OCI-LY3 (cell line): ENCODE results near the gene BRD1.

ENCODE experiments used
- H2AFZ ChIP-seq: fragments of 200-600, 300-600 bp; shearing (Covaris generic); 2 replicates; pipeline ENCODE4 v1.6.0; 2014; ENCODE audit warnings: antibody characterized with exemption, low read depth, low read length
- H3K27ac ChIP-seq: fragments of 200-600, 300-600 bp; sonication (generic); 2 replicates; pipeline ENCODE4 v1.5.1; 2014; ENCODE audit warnings: mild to moderate bottlenecking, low read length, moderate library complexity, mixed read lengths
- H3K27me3 ChIP-seq: fragments of 200-600, 300-600 bp; sonication (generic); 2 replicates; pipeline ENCODE4 v1.6.1; 2014; ENCODE audit warnings: low read depth, low read length, mixed read lengths
- H3K36me3 ChIP-seq: fragments of 200-600, 300-600 bp; sonication (generic); replicated peaks from 2 replicates; pipeline ENCODE3; 2014; ENCODE audit warnings: low read depth, low read length, mixed read lengths
- H3K4me1 ChIP-seq: fragments of 300-600, 200-600 bp; sonication (generic); 2 replicates; pipeline ENCODE4 v1.6.1; 2014; ENCODE audit warnings: low read length, mixed read lengths
- H3K4me2 ChIP-seq: fragments of 200-600, 300-600 bp; sonication (generic); 2 replicates; pipeline ENCODE4 v1.6.1; 2014; ENCODE audit warnings: low read length, mixed read lengths
- H3K4me3 ChIP-seq: fragments of 300-600, 200-600 bp; sonication (generic); 2 replicates; pipeline ENCODE4 v1.5.1; 2014; ENCODE audit warnings: antibody characterized with exemption, mild to moderate bottlenecking, low read length, moderate library complexity
- H3K79me2 ChIP-seq: fragments of 300-600, 200-600 bp; shearing (Covaris generic); 2 replicates; pipeline ENCODE4 v1.6.1; 2014; ENCODE audit warnings: mild to moderate bottlenecking, low read length, mixed read lengths
- H3K9ac ChIP-seq: fragments of 300-600, 200-600 bp; shearing (Covaris generic); 2 replicates; pipeline ENCODE4 v1.6.0; 2014; ENCODE audit warnings: mild to moderate bottlenecking, low read length, moderate library complexity
- H3K9me3 ChIP-seq: fragments of 200-600, 300-600 bp; shearing (Covaris generic); 2 replicates; pipeline ENCODE4 v1.6.1; 2014; ENCODE audit warnings: low read length, mixed read lengths; ENCODE audit not compliant: insufficient read depth
- H4K20me1 ChIP-seq: fragments of 200-600, 300-600 bp; sonication (generic); 2 replicates; pipeline ENCODE4 v1.6.1; 2016; ENCODE audit warnings: low read length, mixed read lengths; ENCODE audit not compliant: insufficient read depth
- CTCF ChIP-seq: fragments of 200-600, 300-600 bp; sonication (generic); IDR thresholded peaks from 2 replicates; pipeline ENCODE4 v1.5.1; 2014; ENCODE audit warnings: antibody characterized with exemption, low read length, low read depth
- EZH2phosphoT487 ChIP-seq: fragments of 200-600 bp; shearing (Covaris generic); IDR thresholded peaks from 2 replicates; pipeline ENCODE4 v1.6.1; 2018; ENCODE audit warnings: antibody characterized with exemption, mixed run types, low read depth

The BRD1 gene

GRCh38 chr22:49746065-49746464 lies 81.6 kb downstream of the BRD1 start:
- H3K79me2 ChIP-seq, result no peaks in the 10 kb centered on the region

GRCh38 chr22:49740242-49740641 lies 87.4 kb downstream of the BRD1 start:
- peaks cover 7% of the 10 kb centered on the region; the same call in 1 of the 2 replicates for H3K27me3 ChIP-seq
- H3K9ac ChIP-seq, result no peak overlapping the region
- TF ChIP-seq EZH2phosphoT487 (no peak), CTCF (no peak)
- H3K36me3 ChIP-seq, result no peaks in the 10 kb centered on the region
- H3K4me2 ChIP-seq, result no peak overlapping the region
- H3K27ac ChIP-seq, result no peak overlapping the region
- H3K79me2 ChIP-seq, result no peaks in the 10 kb centered on the region
- H3K4me1 ChIP-seq, result no peaks in the 10 kb centered on the region
- no peak overlapping the region for H2AFZ ChIP-seq
- H4K20me1 ChIP-seq, result no peaks in the 10 kb centered on the region
- no peak overlapping the region for H3K4me3 ChIP-seq
- H3K9me3 ChIP-seq, result 0 out of 2 replicates have a peak, but pooled peaks cover 3% of the 10 kb centered on the region

More at GRCh38 chr22:49746065-49746464, 81.6 kb downstream of the BRD1 start:
- H3K9me3 ChIP-seq, result 0 out of 2 replicates have a peak, but pooled peaks cover 3% of the 10 kb centered on the region
- no peak overlapping the region for H3K4me2 ChIP-seq
- H3K9ac ChIP-seq, result no peak overlapping the region
- peaks cover 2% of the 10 kb centered on the region; the same call in 1 of the 2 replicates for H3K27me3 ChIP-seq
- no peaks in the 10 kb centered on the region for H3K36me3 ChIP-seq
- no peaks in the 10 kb centered on the region for H4K20me1 ChIP-seq
- no peak overlapping the region for H3K4me3 ChIP-seq
- no peaks in the 10 kb centered on the region for H3K4me1 ChIP-seq
- H3K27ac ChIP-seq, result no peak overlapping the region
- no peak for TF ChIP-seq CTCF
- TF ChIP-seq EZH2phosphoT487, result no peak
- H2AFZ ChIP-seq, result no peak overlapping the region

- H4K20me1 ChIP-seq, result no peaks in the 10 kb centered on the region
- H2AFZ ChIP-seq, result no peak overlapping the region
- no peaks in the 10 kb centered on the region for H3K79me2 ChIP-seq
- no peak overlapping the region for H3K27ac ChIP-seq
- no peaks in the 10 kb centered on the region for H3K4me1 ChIP-seq
- no peak overlapping the region for H3K4me2 ChIP-seq
- no peak overlapping the region for H3K9ac ChIP-seq
- H3K36me3 ChIP-seq, result no peaks in the 10 kb centered on the region
- no peak for TF ChIP-seq EZH2phosphoT487
- TF ChIP-seq CTCF, result no peak
- no peaks in the 10 kb centered on the region for H3K9me3 ChIP-seq
- H3K4me3 ChIP-seq, result no peak overlapping the region
- peaks cover 7% of the 10 kb centered on the region; the same call in 1 of the 2 replicates for H3K27me3 ChIP-seq
Measured at GRCh38 chr22:49739138-49739537, 88.5 kb downstream of the BRD1 start.

- H3K27me3 ChIP-seq, result peaks cover 7% of the 10 kb centered on the region; the same call in 1 of the 2 replicates
- H3K9ac ChIP-seq, result no peak overlapping the region
- H3K36me3 ChIP-seq, result no peaks in the 10 kb centered on the region
- no peak overlapping the region for H3K4me2 ChIP-seq
- H3K4me3 ChIP-seq, result no peak overlapping the region
- no peaks in the 10 kb centered on the region for H3K9me3 ChIP-seq
- TF ChIP-seq EZH2phosphoT487 (no peak), CTCF (no peak)
- H4K20me1 ChIP-seq, result no peaks in the 10 kb centered on the region
- H3K4me1 ChIP-seq, result no peaks in the 10 kb centered on the region
- no peak overlapping the region for H3K27ac ChIP-seq
- H3K79me2 ChIP-seq, result no peaks in the 10 kb centered on the region
- no peak overlapping the region for H2AFZ ChIP-seq
Measured at GRCh38 chr22:49738566-49738965, 89.1 kb downstream of the BRD1 start.
